SK-N-SH (cell line): ENCODE measurements around the gene EDEM3. TPM values are rescaled to one million over a fixed set of nuclear protein-coding genes. Genes with fewer than 3 reads are reported as not detected.

Experiments used
- CTCF ChIA-PET: fragments of 300-600, 350-600 bp; formaldehyde crosslinking; extraction: SDS; loops from one replicate; lab custom pipeline; 2021; lab: Yijun Ruan, JAX
- POLR2A ChIA-PET: fragments of 350-600 bp; sonication (Branson Sonifier 250); formaldehyde crosslinking; extraction: SDS; loops from one replicate; lab custom pipeline; 2020; ENCODE audit warnings: antibody characterized with exemption, inconsistent platforms; lab: Yijun Ruan, JAX
- DNase-seq: peaks from one replicate; pipeline ENCODE4 v3.0.0; 2012
- H2AFZ ChIP-seq: fragments of 200-600 bp; sonication (generic); 2 replicates; pipeline ENCODE4 v1.8.1; 2016; ENCODE audit warnings: antibody characterized with exemption, mild to moderate bottlenecking, low read depth
- H3F3A ChIP-seq: fragments of 200-600 bp; sonication (generic); replicated peaks from 2 replicates; pipeline ENCODE3; 2016; ENCODE audit warnings: antibody characterized with exemption, mild to moderate bottlenecking; ENCODE audit not compliant: insufficient read depth
- H3K27ac ChIP-seq, 2 experiments: fragments of 200-500 bp in 1 of 2; fragments of 200-600 bp in 1 of 2; sonication (Bioruptor generic) in 1 of 2; sonication (generic), shearing (Covaris generic) in 1 of 2; 2 replicates each; pipeline versions ENCODE4 v1.5.1 to v1.6.1; 2014 to 2016; ENCODE audit warnings: low read depth in 2 of 2, inconsistent platforms in 1 of 2, low read length in 1 of 2, mild to moderate bottlenecking in 1 of 2, mixed read lengths in 1 of 2
- H3K27me3 ChIP-seq: fragments of 200-600 bp; sonication (generic), shearing (Covaris generic); 2 replicates; pipeline ENCODE4 v1.6.1; 2016; ENCODE audit warnings: mixed run types; ENCODE audit not compliant: insufficient read depth
- H3K36me3 ChIP-seq, 2 experiments: fragments of 200-500 bp in 1 of 2; fragments of 200-600 bp in 1 of 2; sonication (Bioruptor generic) in 1 of 2; sonication (generic) in 1 of 2; replicated peaks in 1 of 2; 2 replicates each; pipeline versions ENCODE3 to v1.5.1; 2014 to 2016; ENCODE audit warnings: low read length in 1 of 2, mild to moderate bottlenecking in 1 of 2; ENCODE audit not compliant: insufficient read depth in 2 of 2, control insufficient read depth in 1 of 2
- H3K4me1 ChIP-seq, 2 experiments: fragments of 200-500 bp in 1 of 2; fragments of 200-600 bp in 1 of 2; sonication (Bioruptor generic) in 1 of 2; sonication (generic), shearing (Covaris generic) in 1 of 2; 2 replicates each; pipeline versions ENCODE4 v1.5.1 to v1.6.1; 2014 to 2016; ENCODE audit warnings: low read depth in 1 of 2, low read length in 1 of 2, mixed run types in 1 of 2; ENCODE audit not compliant: insufficient read depth in 2 of 2, control insufficient read depth in 1 of 2
- H3K4me2 ChIP-seq: fragments of 200-600 bp; sonication (generic), shearing (Covaris generic); 2 replicates; pipeline ENCODE4 v1.6.1; 2017; ENCODE audit warnings: mixed run types
- H3K4me3 ChIP-seq, 2 experiments: fragments of 200-500 bp in 1 of 2; fragments of 200-600 bp in 1 of 2; sonication (Bioruptor generic) in 1 of 2; sonication (generic), shearing (Covaris generic) in 1 of 2; 2 replicates each; pipeline versions ENCODE4 v1.5.1 to v1.8.1; 2014 to 2016; ENCODE audit warnings: low read depth in 2 of 2, inconsistent platforms in 1 of 2, low read length in 1 of 2, mild to moderate bottlenecking in 1 of 2, mixed read lengths in 1 of 2, moderate library complexity in 1 of 2
- H3K79me2 ChIP-seq: fragments of 200-600 bp; sonication (generic); 2 replicates; pipeline ENCODE4 v1.8.1; 2017; ENCODE audit warnings: mild to moderate bottlenecking; ENCODE audit not compliant: insufficient read depth
- H3K9ac ChIP-seq: fragments of 200-600 bp; sonication (generic); 2 replicates; pipeline ENCODE4 v1.6.1; 2017; ENCODE audit warnings: mixed run types
- H3K9me2 ChIP-seq: fragments of 200-600 bp; sonication (generic); 2 replicates; pipeline ENCODE4 v1.6.1; 2017; ENCODE audit warnings: mixed run types
- H3K9me3 ChIP-seq: fragments of 200-600 bp; sonication (generic); 2 replicates; pipeline ENCODE4 v1.6.1; 2017; ENCODE audit warnings: mixed run types, mild to moderate bottlenecking, moderate library complexity
- H4K20me1 ChIP-seq: fragments of 200-600 bp; sonication (generic); 2 replicates; pipeline ENCODE4 v1.6.1; 2017; ENCODE audit warnings: mild to moderate bottlenecking, mixed run types; ENCODE audit not compliant: insufficient read depth
- CHD2 ChIP-seq: fragments of 150-350 bp; IDR thresholded peaks from 2 replicates; pipeline ENCODE4 v1.6.1; 2018; ENCODE audit warnings: low read length; ENCODE audit not compliant: partially characterized antibody
- ELF1 ChIP-seq: IDR thresholded peaks from 2 replicates; pipeline ENCODE4 v1.4.0; 2012
- EP300 ChIP-seq, 2 experiments: IDR thresholded peaks; 2 replicates each; pipeline versions ENCODE4 v1.4.0 to v1.6.1; 2012; ENCODE audit warnings: borderline replicate concordance in 1 of 2, low read depth in 1 of 2, low read length in 1 of 2
- FOXJ3 ChIP-seq: sonication (generic); formaldehyde crosslinking; IDR thresholded peaks from 2 replicates; pipeline ENCODE4 v1.5.1; 2020; ENCODE audit warnings: mild to moderate bottlenecking, missing genetic modification reagents
- FOXM1 ChIP-seq: IDR thresholded peaks from 2 replicates; pipeline ENCODE4 v1.4.0; 2012; ENCODE audit warnings: low read depth, mild to moderate bottlenecking
- GATA2 ChIP-seq: sonication (generic); formaldehyde crosslinking; IDR thresholded peaks from 2 replicates; pipeline ENCODE4 v1.5.0; 2020; ENCODE audit warnings: mild to moderate bottlenecking, missing genetic modification reagents
- MEF2A ChIP-seq: IDR thresholded peaks from 2 replicates; pipeline ENCODE4 v1.4.0; 2012; ENCODE audit warnings: low read depth, borderline replicate concordance
- RAD21 ChIP-seq: IDR thresholded peaks from 2 replicates; pipeline ENCODE4 v1.6.1; 2012; ENCODE audit warnings: mild to moderate bottlenecking, low read length
- RCOR1 ChIP-seq: fragments of 150-350 bp; IDR thresholded peaks from 2 replicates; pipeline ENCODE4 v1.6.1; 2017; ENCODE audit warnings: antibody characterized with exemption, low read length
- RFX5 ChIP-seq: IDR thresholded peaks from 2 replicates; pipeline ENCODE4 v1.6.1; 2012; ENCODE audit warnings: mild to moderate bottlenecking, improper control_type of control experiment, low read length
- RXRA ChIP-seq: IDR thresholded peaks from 2 replicates; pipeline ENCODE4 v1.4.0; 2012; ENCODE audit warnings: low read depth, mild to moderate bottlenecking, borderline replicate concordance
- SMC3 ChIP-seq: IDR thresholded peaks from 2 replicates; pipeline ENCODE4 v1.6.1; 2012; ENCODE audit warnings: low read depth, low read length, improper control_type of control experiment
- TAF1 ChIP-seq: IDR thresholded peaks from 2 replicates; pipeline ENCODE4 v1.6.1; 2012; ENCODE audit warnings: low read depth, mild to moderate bottlenecking, low read length, moderate library complexity, borderline replicate concordance
- TCF12 ChIP-seq: IDR thresholded peaks from 2 replicates; pipeline ENCODE4 v1.4.0; 2012
- YY1 ChIP-seq: IDR thresholded peaks from 2 replicates; pipeline ENCODE4 v1.4.0; 2012; ENCODE audit warnings: low read depth, mild to moderate bottlenecking
- WGBS: methylation state at CpG from one replicate; pipeline ENCODE4 v1.1.6; 2017; ENCODE audit warnings: low lambda C conversion rate; 5-methylcytosine and 5-hydroxymethylcytosine counted together
- polyA plus RNA-seq, 3 experiments: library from polyadenylated mRNA; depleted of rRNA; stranded (reverse); fragments of >200 nt; gene quantifications; 2 replicates each; pipeline ENCODE4 v1.2.3, GENCODE V29; 2012
- TF ChIP-seq, protein P1 (sequence below): fragments of 150-350 bp; IDR thresholded peaks from 2 replicates; pipeline ENCODE4 v1.6.1; 2017; ENCODE audit warnings: antibody characterized with exemption, low read length, low read depth, borderline replicate concordance
- TF ChIP-seq, protein P2 (sequence below): IDR thresholded peaks from 2 replicates; pipeline ENCODE4 v1.4.0; 2012; ENCODE audit warnings: low read depth
- TF ChIP-seq, protein P3 (sequence below): IDR thresholded peaks from 2 replicates; pipeline ENCODE4 v1.4.0; 2012; ENCODE audit warnings: low read depth, borderline replicate concordance
- TF ChIP-seq, protein P4 (sequence below): IDR thresholded peaks from 2 replicates; pipeline ENCODE4 v1.6.1; 2012; ENCODE audit warnings: mild to moderate bottlenecking, low read depth, low read length, moderate library complexity
- TF ChIP-seq, protein P5 (sequence below): IDR thresholded peaks from 2 replicates; pipeline ENCODE4; 2012

The EDEM3 gene
- polyA plus RNA-seq, 1 of the 3 experiments (the other 2 are of a cell fraction): 28.6 TPM

DNA sequence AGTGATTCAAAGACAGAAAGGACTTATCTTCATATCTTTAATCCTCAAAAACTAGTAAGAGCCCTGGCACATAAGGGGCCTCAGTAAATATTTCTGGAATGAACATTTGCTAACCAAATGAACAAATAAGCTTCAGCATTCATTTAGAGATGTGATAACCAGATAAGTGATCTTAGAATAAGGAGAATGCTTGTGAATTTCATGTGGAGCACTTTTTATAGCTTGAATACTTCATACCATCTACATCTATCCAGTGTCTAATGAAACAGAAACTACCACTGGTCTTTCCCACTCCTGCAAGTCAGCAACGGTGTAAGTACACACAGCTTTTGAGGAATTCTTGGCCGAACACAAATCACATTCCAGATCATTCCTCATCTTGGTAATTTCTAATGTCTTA is 38.5 kb downstream of the EDEM3 start:
- POLR2A ChIA-PET: no interaction called here
- Histone ChIP-seq H3K36me3 (peaks cover 83 to 99% of the 10 kb centered on the region in 2 experiments), H3K4me2 (no peak overlapping the region), H2AFZ (no peak overlapping the region), H3K9me2 (no peaks in the 10 kb centered on the region), H3K9me3 (no peaks in the 10 kb centered on the region), H3K27ac (peak overlapping the region; percentile 7 to 65; a peak in 2 of 4 replicates), H3K4me1 (peaks cover 0 to 2% of the 10 kb centered on the region in 2 experiments; a peak in 1 of 4 replicates), H3K79me2 (no peaks in the 10 kb centered on the region), H3K9ac (no peak overlapping the region), H3K4me3 (no peak overlapping the region), H3K27me3 (no peaks in the 10 kb centered on the region), H4K20me1 (no peaks in the 10 kb centered on the region), H3F3A (peaks cover 6% of the 10 kb centered on the region)
- no peak for TF ChIP-seq YY1
- TF ChIP-seq, protein P1, sequence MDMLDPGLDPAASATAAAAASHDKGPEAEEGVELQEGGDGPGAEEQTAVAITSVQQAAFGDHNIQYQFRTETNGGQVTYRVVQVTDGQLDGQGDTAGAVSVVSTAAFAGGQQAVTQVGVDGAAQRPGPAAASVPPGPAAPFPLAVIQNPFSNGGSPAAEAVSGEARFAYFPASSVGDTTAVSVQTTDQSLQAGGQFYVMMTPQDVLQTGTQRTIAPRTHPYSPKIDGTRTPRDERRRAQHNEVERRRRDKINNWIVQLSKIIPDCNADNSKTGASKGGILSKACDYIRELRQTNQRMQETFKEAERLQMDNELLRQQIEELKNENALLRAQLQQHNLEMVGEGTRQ: no peak
- TF ChIP-seq SMC3: no peak
- TF ChIP-seq TCF12: peak; percentile 25; the same call in 1 of the 2 replicates
- TF ChIP-seq, protein P2, sequence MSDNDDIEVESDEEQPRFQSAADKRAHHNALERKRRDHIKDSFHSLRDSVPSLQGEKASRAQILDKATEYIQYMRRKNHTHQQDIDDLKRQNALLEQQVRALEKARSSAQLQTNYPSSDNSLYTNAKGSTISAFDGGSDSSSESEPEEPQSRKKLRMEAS: no peak
- TF ChIP-seq RAD21: no peak
- no peak for DNase-seq
- CTCF ChIA-PET: interaction anchor here (0.8 kb wide), 1 partner anchor 266 kb away, joined by 3 read pairs; no protein-coding TSS in a partner anchor
- WGBS: 79% methylated on average over 2 of the region's 2 CpGs

DNA sequence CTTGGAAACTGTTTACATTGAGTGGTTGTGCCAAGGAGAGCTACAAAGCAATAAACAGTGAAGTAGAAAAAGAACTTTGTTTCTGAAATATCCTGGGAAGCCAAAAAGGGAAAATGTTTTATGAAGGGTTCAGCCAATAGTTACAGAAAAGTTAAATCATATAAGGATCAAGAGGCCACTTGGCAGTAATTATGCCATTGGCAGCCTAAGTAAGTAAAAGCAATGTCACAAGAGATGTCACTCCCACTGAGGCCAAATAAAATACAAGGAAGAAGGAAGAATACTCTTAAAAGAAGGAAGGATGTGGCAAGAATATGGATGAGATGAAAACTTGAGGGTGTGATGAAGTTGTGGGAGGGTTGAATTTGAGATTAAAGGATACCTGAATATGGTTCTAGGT is 45.2 kb downstream of the EDEM3 start:
- peaks cover 84 to 94% of the 10 kb centered on the region in 2 experiments for H3K36me3 ChIP-seq
- no peaks in the 10 kb centered on the region for H3K27me3 ChIP-seq
- no peaks in the 10 kb centered on the region for H3K9me2 ChIP-seq
- H3K79me2 ChIP-seq: no peaks in the 10 kb centered on the region
- H3K9ac ChIP-seq: no peak overlapping the region
- H3F3A ChIP-seq: no peaks in the 10 kb centered on the region
- DNase-seq: no peak
- H4K20me1 ChIP-seq: no peaks in the 10 kb centered on the region
- H3K4me2 ChIP-seq: no peak overlapping the region
- no peak overlapping the region for H2AFZ ChIP-seq
- ChIA-PET CTCF (interaction anchor here (1.3 kb wide), 1 partner anchor 17 kb away, joined by 7 read pairs; no protein-coding TSS in a partner anchor), POLR2A (no interaction called here)
- no peaks in the 10 kb centered on the region for H3K4me1 ChIP-seq
- no peak overlapping the region for H3K4me3 ChIP-seq
- H3K9me3 ChIP-seq: no peaks in the 10 kb centered on the region
- no peak overlapping the region for H3K27ac ChIP-seq
- no peak for TF ChIP-seq ELF1
- no peak for TF ChIP-seq RAD21
- no peak for TF ChIP-seq SMC3
- no peak for TF ChIP-seq RXRA
- no peak for TF ChIP-seq RFX5
- TF ChIP-seq TCF12: no peak
- TF ChIP-seq, protein P1: no peak
- TF ChIP-seq TAF1: no peak
- TF ChIP-seq FOXJ3 (CRISPR knock-in tag): no peak
- TF ChIP-seq, protein P3, sequence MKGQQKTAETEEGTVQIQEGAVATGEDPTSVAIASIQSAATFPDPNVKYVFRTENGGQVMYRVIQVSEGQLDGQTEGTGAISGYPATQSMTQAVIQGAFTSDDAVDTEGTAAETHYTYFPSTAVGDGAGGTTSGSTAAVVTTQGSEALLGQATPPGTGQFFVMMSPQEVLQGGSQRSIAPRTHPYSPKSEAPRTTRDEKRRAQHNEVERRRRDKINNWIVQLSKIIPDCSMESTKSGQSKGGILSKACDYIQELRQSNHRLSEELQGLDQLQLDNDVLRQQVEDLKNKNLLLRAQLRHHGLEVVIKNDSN: no peak
- TF ChIP-seq FOXM1: no peak
- no peak for TF ChIP-seq EP300 (IDR thresholded peaks at IDR 0.05; ENCODE audit: borderline replicate concordance in 1 of 2, low read depth in 1 of 2, low read length in 1 of 2)
- TF ChIP-seq, protein P4, sequence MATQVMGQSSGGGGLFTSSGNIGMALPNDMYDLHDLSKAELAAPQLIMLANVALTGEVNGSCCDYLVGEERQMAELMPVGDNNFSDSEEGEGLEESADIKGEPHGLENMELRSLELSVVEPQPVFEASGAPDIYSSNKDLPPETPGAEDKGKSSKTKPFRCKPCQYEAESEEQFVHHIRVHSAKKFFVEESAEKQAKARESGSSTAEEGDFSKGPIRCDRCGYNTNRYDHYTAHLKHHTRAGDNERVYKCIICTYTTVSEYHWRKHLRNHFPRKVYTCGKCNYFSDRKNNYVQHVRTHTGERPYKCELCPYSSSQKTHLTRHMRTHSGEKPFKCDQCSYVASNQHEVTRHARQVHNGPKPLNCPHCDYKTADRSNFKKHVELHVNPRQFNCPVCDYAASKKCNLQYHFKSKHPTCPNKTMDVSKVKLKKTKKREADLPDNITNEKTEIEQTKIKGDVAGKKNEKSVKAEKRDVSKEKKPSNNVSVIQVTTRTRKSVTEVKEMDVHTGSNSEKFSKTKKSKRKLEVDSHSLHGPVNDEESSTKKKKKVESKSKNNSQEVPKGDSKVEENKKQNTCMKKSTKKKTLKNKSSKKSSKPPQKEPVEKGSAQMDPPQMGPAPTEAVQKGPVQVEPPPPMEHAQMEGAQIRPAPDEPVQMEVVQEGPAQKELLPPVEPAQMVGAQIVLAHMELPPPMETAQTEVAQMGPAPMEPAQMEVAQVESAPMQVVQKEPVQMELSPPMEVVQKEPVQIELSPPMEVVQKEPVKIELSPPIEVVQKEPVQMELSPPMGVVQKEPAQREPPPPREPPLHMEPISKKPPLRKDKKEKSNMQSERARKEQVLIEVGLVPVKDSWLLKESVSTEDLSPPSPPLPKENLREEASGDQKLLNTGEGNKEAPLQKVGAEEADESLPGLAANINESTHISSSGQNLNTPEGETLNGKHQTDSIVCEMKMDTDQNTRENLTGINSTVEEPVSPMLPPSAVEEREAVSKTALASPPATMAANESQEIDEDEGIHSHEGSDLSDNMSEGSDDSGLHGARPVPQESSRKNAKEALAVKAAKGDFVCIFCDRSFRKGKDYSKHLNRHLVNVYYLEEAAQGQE: no peak
- TF ChIP-seq RCOR1: no peak
- TF ChIP-seq GATA2 (CRISPR knock-in tag): no peak
- TF ChIP-seq, protein P5, sequence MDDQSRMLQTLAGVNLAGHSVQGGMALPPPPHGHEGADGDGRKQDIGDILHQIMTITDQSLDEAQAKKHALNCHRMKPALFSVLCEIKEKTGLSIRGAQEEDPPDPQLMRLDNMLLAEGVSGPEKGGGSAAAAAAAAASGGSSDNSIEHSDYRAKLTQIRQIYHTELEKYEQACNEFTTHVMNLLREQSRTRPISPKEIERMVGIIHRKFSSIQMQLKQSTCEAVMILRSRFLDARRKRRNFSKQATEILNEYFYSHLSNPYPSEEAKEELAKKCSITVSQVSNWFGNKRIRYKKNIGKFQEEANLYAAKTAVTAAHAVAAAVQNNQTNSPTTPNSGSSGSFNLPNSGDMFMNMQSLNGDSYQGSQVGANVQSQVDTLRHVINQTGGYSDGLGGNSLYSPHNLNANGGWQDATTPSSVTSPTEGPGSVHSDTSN: no peak
- TF ChIP-seq CHD2: no peak
- no peak for TF ChIP-seq MEF2A
